ENCODE measurements around the gene ZNF546.

ZNF546 gene

GRCh38 chr19:39974377-39975155 lies 22.3 kb upstream of the ZNF546 start:
- no peak for DNase-seq (ENCODE audit: low read depth, low spot score)
- Histone ChIP-seq H3K9me3 (ENCODE audit: low read depth, low read length) (no peaks in the 10 kb centered on the region), H3K36me3 (ENCODE audit: insufficient read depth, low read length) (peaks cover 62% of the 10 kb centered on the region), H3K4me3 (no peak overlapping the region), H3K9ac (ENCODE audit: insufficient read length) (no peak overlapping the region), H3K27ac (no peak overlapping the region)
- TF ChIP-seq FOXP2 (optimal IDR thresholded peaks at IDR 0.05; ENCODE audit: control extremely low read depth, extremely low read length, insufficient read depth) (no peak), POLR2AphosphoS5 (IDR thresholded peaks at IDR 0.05; ENCODE audit: borderline replicate concordance, low read depth, low read length) (no peak), EZH2 (IDR thresholded peaks at IDR 0.05) (no peak)

GRCh38 chr19:39982883-39983282 lies 14.0 kb upstream of the ZNF546 start:
- H3K27ac ChIP-seq, result no peak overlapping the region
- H3K36me3 ChIP-seq (ENCODE audit: insufficient read depth, low read length), result peaks cover 60% of the 10 kb centered on the region
- no peak for DNase-seq (ENCODE audit: low read depth, low spot score)
- no peak for TF ChIP-seq EZH2 (IDR thresholded peaks at IDR 0.05)
- TF ChIP-seq POLR2AphosphoS5 (IDR thresholded peaks at IDR 0.05; ENCODE audit: borderline replicate concordance, low read depth, low read length), result no peak
- no peak for TF ChIP-seq FOXP2 (optimal IDR thresholded peaks at IDR 0.05; ENCODE audit: control extremely low read depth, extremely low read length, insufficient read depth)
- no peak overlapping the region for H3K4me3 ChIP-seq
- H3K9ac ChIP-seq (ENCODE audit: insufficient read length), result no peak overlapping the region
- H3K9me3 ChIP-seq (ENCODE audit: low read depth, low read length), result peaks cover 22% of the 10 kb centered on the region

- Histone ChIP-seq H3K4me3 (no peak overlapping the region), H3K27ac (no peak overlapping the region), H3K36me3 (ENCODE audit: insufficient read depth, low read length) (peaks cover 51% of the 10 kb centered on the region), H3K9ac (ENCODE audit: insufficient read length) (no peak overlapping the region), H3K9me3 (ENCODE audit: low read depth, low read length) (peaks cover 22% of the 10 kb centered on the region)
- TF ChIP-seq POLR2AphosphoS5 (IDR thresholded peaks at IDR 0.05; ENCODE audit: borderline replicate concordance, low read depth, low read length) (no peak), EZH2 (IDR thresholded peaks at IDR 0.05) (no peak), FOXP2 (optimal IDR thresholded peaks at IDR 0.05; ENCODE audit: control extremely low read depth, extremely low read length, insufficient read depth) (no peak)
- no peak for DNase-seq (ENCODE audit: low read depth, low spot score)
Observed at GRCh38 chr19:39983695-39984300, 13.1 kb upstream of the ZNF546 start.

- no peak for DNase-seq (ENCODE audit: low read depth, low spot score)
- H3K9ac ChIP-seq (ENCODE audit: insufficient read length), result no peak overlapping the region
- peaks cover 27% of the 10 kb centered on the region for H3K36me3 ChIP-seq (ENCODE audit: insufficient read depth, low read length)
- no peak overlapping the region for H3K4me3 ChIP-seq
- no peak overlapping the region for H3K27ac ChIP-seq
- peaks cover 22% of the 10 kb centered on the region for H3K9me3 ChIP-seq (ENCODE audit: low read depth, low read length)
- TF ChIP-seq FOXP2 (optimal IDR thresholded peaks at IDR 0.05; ENCODE audit: control extremely low read depth, extremely low read length, insufficient read depth) (no peak), POLR2AphosphoS5 (IDR thresholded peaks at IDR 0.05; ENCODE audit: borderline replicate concordance, low read depth, low read length) (no peak), EZH2 (IDR thresholded peaks at IDR 0.05) (no peak)
Observed at GRCh38 chr19:39986643-39987042, 10.2 kb upstream of the ZNF546 start.

GRCh38 chr19:39987167-39987566 lies 9.7 kb upstream of the ZNF546 start:
- DNase-seq (ENCODE audit: low read depth, low spot score), result no peak
- Histone ChIP-seq H3K36me3 (ENCODE audit: insufficient read depth, low read length) (peaks cover 22% of the 10 kb centered on the region), H3K9ac (ENCODE audit: insufficient read length) (no peak overlapping the region), H3K9me3 (ENCODE audit: low read depth, low read length) (peaks cover 21% of the 10 kb centered on the region), H3K27ac (no peak overlapping the region), H3K4me3 (no peak overlapping the region)
- TF ChIP-seq EZH2 (IDR thresholded peaks at IDR 0.05) (no peak), POLR2AphosphoS5 (IDR thresholded peaks at IDR 0.05; ENCODE audit: borderline replicate concordance, low read depth, low read length) (no peak), FOXP2 (optimal IDR thresholded peaks at IDR 0.05; ENCODE audit: control extremely low read depth, extremely low read length, insufficient read depth) (no peak)

GRCh38 chr19:39987596-39987995 lies 9.3 kb upstream of the ZNF546 start:
- no peak for TF ChIP-seq POLR2AphosphoS5 (IDR thresholded peaks at IDR 0.05; ENCODE audit: borderline replicate concordance, low read depth, low read length)
- no peak for TF ChIP-seq EZH2 (IDR thresholded peaks at IDR 0.05)
- no peak for TF ChIP-seq FOXP2 (optimal IDR thresholded peaks at IDR 0.05; ENCODE audit: control extremely low read depth, extremely low read length, insufficient read depth)
- Histone ChIP-seq H3K4me3 (no peak overlapping the region), H3K36me3 (ENCODE audit: insufficient read depth, low read length) (peaks cover 18% of the 10 kb centered on the region), H3K9me3 (ENCODE audit: low read depth, low read length) (peaks cover 17% of the 10 kb centered on the region), H3K9ac (ENCODE audit: insufficient read length) (no peak overlapping the region), H3K27ac (no peak overlapping the region)
- no peak for DNase-seq (ENCODE audit: low read depth, low spot score)

GRCh38 chr19:39993605-39994004 lies 3.3 kb upstream of the ZNF546 start:
- Histone ChIP-seq H3K27ac (no peak overlapping the region), H3K4me3 (no peak overlapping the region), H3K9me3 (ENCODE audit: low read depth, low read length) (no peaks in the 10 kb centered on the region), H3K36me3 (ENCODE audit: insufficient read depth, low read length) (peaks cover 4% of the 10 kb centered on the region; the same call in 1 of the 2 replicates), H3K9ac (ENCODE audit: insufficient read length) (no peak overlapping the region)
- DNase-seq (ENCODE audit: low read depth, low spot score), result no peak
- no peak for TF ChIP-seq POLR2AphosphoS5 (IDR thresholded peaks at IDR 0.05; ENCODE audit: borderline replicate concordance, low read depth, low read length)
- TF ChIP-seq FOXP2 (optimal IDR thresholded peaks at IDR 0.05; ENCODE audit: control extremely low read depth, extremely low read length, insufficient read depth), result no peak

GRCh38 chr19:39994361-39994760 lies 2.5 kb upstream of the ZNF546 start:
- H3K9me3 ChIP-seq (ENCODE audit: low read depth, low read length), result no peaks in the 10 kb centered on the region
- no peak overlapping the region for H3K9ac ChIP-seq (ENCODE audit: insufficient read length)
- TF ChIP-seq EZH2 (IDR thresholded peaks at IDR 0.05) (no peak), FOXP2 (optimal IDR thresholded peaks at IDR 0.05; ENCODE audit: control extremely low read depth, extremely low read length, insufficient read depth) (no peak), POLR2AphosphoS5 (IDR thresholded peaks at IDR 0.05; ENCODE audit: borderline replicate concordance, low read depth, low read length) (no peak)
- peaks cover 4% of the 10 kb centered on the region; the same call in 1 of the 2 replicates for H3K36me3 ChIP-seq (ENCODE audit: insufficient read depth, low read length)
- DNase-seq (ENCODE audit: low read depth, low spot score), result no peak
- no peak overlapping the region for H3K4me3 ChIP-seq
- no peak overlapping the region for H3K27ac ChIP-seq

Measured in SK-N-MC (cell line).